ENCODE data around the gene KCNK1. TPM values are rescaled to one million over a fixed set of nuclear protein-coding genes. Genes with fewer than 3 reads are reported as not detected.

The KCNK1 gene
- total RNA-seq, 1 donor from 2014 or later: not detected

GRCh38 chr1:233597489-233597901, 16.4 kb upstream of the KCNK1 start:
- Mint-ChIP-seq H3K27me3 (ENCODE audit: unreplicated experiment) (peaks cover 5% of the 10 kb centered on the region), H3K4me3 (ENCODE audit: unreplicated experiment) (no peak overlapping the region), H3K27ac (ENCODE audit: unreplicated experiment) (no peak overlapping the region), H3K36me3 (ENCODE audit: unreplicated experiment) (no peaks in the 10 kb centered on the region), H3K4me1 (ENCODE audit: low read depth, unreplicated experiment) (no peaks in the 10 kb centered on the region), H3K9me3 (ENCODE audit: unreplicated experiment) (no peaks in the 10 kb centered on the region)
- DNase-seq: no peak
- TF ChIP-seq CTCF (IDR thresholded peaks at IDR 0.05; ENCODE audit: partially characterized antibody, unreplicated experiment): no peak

GRCh38 chr1:233598891-233599541, 14.9 kb upstream of the KCNK1 start:
- no peaks in the 10 kb centered on the region for H3K4me1 Mint-ChIP-seq (ENCODE audit: low read depth, unreplicated experiment)
- H3K9me3 Mint-ChIP-seq (ENCODE audit: unreplicated experiment): no peaks in the 10 kb centered on the region
- no peak overlapping the region for H3K27ac Mint-ChIP-seq (ENCODE audit: unreplicated experiment)
- no peak overlapping the region for H3K4me3 Mint-ChIP-seq (ENCODE audit: unreplicated experiment)
- peaks cover 5% of the 10 kb centered on the region for H3K27me3 Mint-ChIP-seq (ENCODE audit: unreplicated experiment)
- H3K36me3 Mint-ChIP-seq (ENCODE audit: unreplicated experiment): no peaks in the 10 kb centered on the region
- DNase-seq: no peak
- TF ChIP-seq CTCF (IDR thresholded peaks at IDR 0.05; ENCODE audit: partially characterized antibody, unreplicated experiment): no peak

- H3K4me1 Mint-ChIP-seq (ENCODE audit: low read depth, unreplicated experiment): no peaks in the 10 kb centered on the region
- H3K9me3 Mint-ChIP-seq (ENCODE audit: unreplicated experiment): no peaks in the 10 kb centered on the region
- no peak for TF ChIP-seq CTCF (IDR thresholded peaks at IDR 0.05; ENCODE audit: partially characterized antibody, unreplicated experiment)
- no peak overlapping the region for H3K27ac Mint-ChIP-seq (ENCODE audit: unreplicated experiment)
- no peaks in the 10 kb centered on the region for H3K36me3 Mint-ChIP-seq (ENCODE audit: unreplicated experiment)
- H3K27me3 Mint-ChIP-seq (ENCODE audit: unreplicated experiment): peaks cover 5% of the 10 kb centered on the region
- no peak overlapping the region for H3K4me3 Mint-ChIP-seq (ENCODE audit: unreplicated experiment)
- no peak for DNase-seq
Observed at GRCh38 chr1:233599542-233600073, 14.3 kb upstream of the KCNK1 start.

- Mint-ChIP-seq H3K4me1 (ENCODE audit: low read depth, unreplicated experiment) (no peaks in the 10 kb centered on the region), H3K9me3 (ENCODE audit: unreplicated experiment) (no peaks in the 10 kb centered on the region), H3K36me3 (ENCODE audit: unreplicated experiment) (no peaks in the 10 kb centered on the region), H3K4me3 (ENCODE audit: unreplicated experiment) (no peak overlapping the region), H3K27me3 (ENCODE audit: unreplicated experiment) (peaks cover 5% of the 10 kb centered on the region), H3K27ac (ENCODE audit: unreplicated experiment) (no peak overlapping the region)
- no peak for TF ChIP-seq CTCF (IDR thresholded peaks at IDR 0.05; ENCODE audit: partially characterized antibody, unreplicated experiment)
- no peak for DNase-seq
Observed at GRCh38 chr1:233600488-233600887, 13.4 kb upstream of the KCNK1 start.

- no peak for TF ChIP-seq CTCF (IDR thresholded peaks at IDR 0.05; ENCODE audit: partially characterized antibody, unreplicated experiment)
- no peaks in the 10 kb centered on the region for H3K4me1 Mint-ChIP-seq (ENCODE audit: low read depth, unreplicated experiment)
- H3K36me3 Mint-ChIP-seq (ENCODE audit: unreplicated experiment): no peaks in the 10 kb centered on the region
- H3K27me3 Mint-ChIP-seq (ENCODE audit: unreplicated experiment): peaks cover 5% of the 10 kb centered on the region
- H3K9me3 Mint-ChIP-seq (ENCODE audit: unreplicated experiment): no peaks in the 10 kb centered on the region
- H3K4me3 Mint-ChIP-seq (ENCODE audit: unreplicated experiment): no peak overlapping the region
- no peak for DNase-seq
- no peak overlapping the region for H3K27ac Mint-ChIP-seq (ENCODE audit: unreplicated experiment)
Observed at GRCh38 chr1:233603478-233603877, 10.4 kb upstream of the KCNK1 start.

All from glutamatergic neuron (in vitro differentiated cells).